HL-60 (cell line): ENCODE measurements around the gene SIPA1.

Experiments
- CTCF ChIP-seq: IDR thresholded peaks from one replicate; pipeline ENCODE4 v1.5.1; 2011; ENCODE audit warnings: low read length, control low read depth, inconsistent platforms; ENCODE audit not compliant: insufficient read depth
- GABPA ChIP-seq: IDR thresholded peaks from 2 replicates; pipeline ENCODE4 v1.6.1; 2012; ENCODE audit warnings: low read depth
- REST ChIP-seq: IDR thresholded peaks from 2 replicates; pipeline ENCODE4 v1.6.1; 2012; ENCODE audit warnings: low read depth; ENCODE audit not compliant: insufficient replicate concordance
- SPI1 ChIP-seq: IDR thresholded peaks from 2 replicates; pipeline ENCODE4 v1.6.1; 2012; ENCODE audit warnings: low read depth, mild to moderate bottlenecking, borderline replicate concordance

DNA sequence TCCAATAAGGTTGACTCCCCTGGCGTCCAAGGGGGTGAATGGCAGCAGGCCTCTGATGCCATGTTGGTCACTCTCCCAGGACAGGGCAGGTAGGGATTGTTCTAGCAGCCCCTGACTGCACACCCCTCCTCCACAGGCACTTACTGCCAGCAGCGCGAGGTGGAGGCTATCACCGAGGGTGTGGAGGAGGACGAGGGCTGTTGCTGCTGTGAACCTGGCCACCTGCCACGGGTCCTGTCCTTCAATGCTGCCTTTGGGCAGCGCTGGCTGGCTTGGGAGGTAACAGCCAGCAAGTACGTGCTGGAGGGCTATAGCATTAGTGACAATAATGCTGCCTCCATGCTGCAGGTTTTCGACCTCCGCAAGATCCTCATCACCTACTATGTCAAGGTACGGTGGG is 7.7 kb upstream of the SIPA1 start:
- no peak for TF ChIP-seq CTCF
- TF ChIP-seq GABPA: no peak
- no peak for TF ChIP-seq SPI1
- no peak for TF ChIP-seq REST
